ENCODE measurements around the gene KLK7. TPM values are rescaled to one million over a fixed set of nuclear protein-coding genes. Genes with fewer than 3 reads are reported as not detected.
"Not testable (repeated sequence)": the region's sequence is repeated elsewhere in the genome, so short reads cannot be mapped to it uniquely, and the experiment has no call there.

KLK7 gene
- total RNA-seq, 1 donor from 2014 or later: not detected

GRCh38 chr19:50978772-50979390 is 4.8 kb downstream of the KLK7 start:
- DNase-seq (ENCODE audit: low spot score): no peak

GRCh38 chr19:50977626-50978025 is 6.1 kb downstream of the KLK7 start:
- DNase-seq (ENCODE audit: low spot score): no peak

DNA sequence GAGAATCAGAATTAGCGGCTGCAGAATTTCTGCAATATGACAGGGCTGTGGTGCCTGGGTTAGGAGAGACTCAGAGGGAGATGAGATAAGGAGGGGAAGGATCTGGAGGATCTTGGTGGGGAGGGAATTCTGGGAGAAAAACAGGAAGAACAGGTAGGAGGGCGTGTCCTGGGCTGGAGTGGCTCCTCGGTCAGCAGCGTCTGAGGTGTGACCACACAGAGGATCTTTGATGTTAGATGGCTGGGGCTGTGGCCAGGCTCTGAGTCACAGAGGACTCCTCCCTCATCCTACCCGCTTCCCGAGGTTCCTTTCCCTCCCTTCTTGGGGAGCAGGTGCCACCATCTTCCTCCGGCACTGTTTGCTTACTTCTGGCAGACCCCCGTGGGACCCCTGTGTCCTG is 8.0 kb downstream of the KLK7 start:
- DNase-seq (ENCODE audit: low spot score): no peak

DNA sequence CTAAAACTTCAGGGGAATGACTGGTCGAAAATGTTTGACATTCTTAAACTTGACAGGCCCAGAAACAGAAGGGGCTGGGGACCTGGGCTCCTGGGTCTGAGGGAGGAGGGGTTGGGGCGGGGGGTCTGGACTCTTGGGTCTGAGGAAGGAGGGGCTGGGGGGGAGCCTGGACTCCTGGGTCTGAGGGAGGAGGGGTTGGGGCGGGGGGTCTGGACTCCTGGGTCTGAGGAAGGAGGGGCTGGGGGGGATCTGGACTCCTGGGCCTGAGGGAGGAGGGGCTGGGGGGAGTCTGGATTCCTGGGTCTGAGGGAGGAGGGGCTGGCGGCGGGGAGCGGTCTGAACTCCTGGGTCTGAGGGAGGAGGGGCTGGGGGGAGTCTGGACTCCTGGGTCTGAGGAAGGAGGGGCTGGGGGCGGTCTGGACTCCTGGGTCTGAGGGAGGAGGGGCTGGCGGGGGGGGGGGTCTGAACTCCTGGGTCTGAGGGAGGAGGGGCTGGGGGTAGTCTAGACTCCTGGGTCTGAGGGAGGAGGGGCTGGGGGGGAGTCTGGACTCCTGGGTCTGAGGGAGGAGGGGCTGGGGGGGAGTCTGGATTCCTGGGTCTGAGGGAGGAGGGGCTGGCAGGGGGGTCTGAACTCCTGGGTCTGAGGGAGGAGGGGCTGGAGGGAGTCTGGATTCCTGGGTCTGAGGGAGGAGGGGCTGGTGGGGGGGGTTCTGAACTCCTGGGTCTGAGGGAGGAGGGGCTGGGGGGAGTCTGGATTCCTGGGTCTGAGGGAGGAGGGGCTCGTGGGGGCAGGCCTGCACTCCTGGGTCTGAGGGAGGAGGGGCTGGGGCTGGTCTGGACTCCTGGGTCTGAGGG is 8.8 kb downstream of the KLK7 start:
- no peak for DNase-seq (ENCODE audit: low spot score)

DNA sequence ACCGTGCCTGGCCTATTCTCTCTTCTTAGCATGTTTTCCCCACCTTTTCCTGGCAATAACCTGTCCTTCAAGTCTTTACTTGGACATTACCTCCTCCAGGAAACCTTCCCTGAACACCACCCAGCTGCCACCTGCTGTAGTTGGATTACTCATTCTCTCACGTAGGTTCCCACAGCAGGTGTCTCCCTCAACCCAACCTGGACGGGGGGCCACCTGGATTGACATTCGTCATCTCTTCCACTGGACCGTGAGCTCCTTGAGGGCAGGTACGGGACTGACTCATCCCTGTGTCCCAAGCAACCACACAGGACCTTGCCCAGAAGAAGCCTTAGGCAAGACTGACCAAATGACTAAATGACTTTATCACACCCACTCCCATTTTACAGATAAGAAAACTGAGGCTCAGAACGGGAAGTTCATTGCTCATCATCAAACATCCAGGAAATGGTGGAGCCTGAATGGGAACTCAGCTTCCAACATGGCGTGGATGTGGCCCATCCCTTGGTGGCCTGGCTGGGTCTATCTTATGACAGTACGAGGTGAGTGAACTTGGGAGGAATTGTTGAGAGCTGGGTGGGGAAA is 10.8 kb downstream of the KLK7 start:
- no peak for DNase-seq (ENCODE audit: low spot score)

GRCh38 chr19:50969810-50970209 is 13.9 kb downstream of the KLK7 start:
- DNase-seq (ENCODE audit: low spot score): not testable (repeated sequence)

- no peak for DNase-seq (ENCODE audit: low spot score)
Measured at GRCh38 chr19:50969413-50969760, 14.3 kb downstream of the KLK7 start, which contains the start of gene KLK6. Gene KLK6, minus strand, starts transcription at chr19:50969591. Its CDS starts 1,487 bp downstream, at chr19:50968104.

DNA sequence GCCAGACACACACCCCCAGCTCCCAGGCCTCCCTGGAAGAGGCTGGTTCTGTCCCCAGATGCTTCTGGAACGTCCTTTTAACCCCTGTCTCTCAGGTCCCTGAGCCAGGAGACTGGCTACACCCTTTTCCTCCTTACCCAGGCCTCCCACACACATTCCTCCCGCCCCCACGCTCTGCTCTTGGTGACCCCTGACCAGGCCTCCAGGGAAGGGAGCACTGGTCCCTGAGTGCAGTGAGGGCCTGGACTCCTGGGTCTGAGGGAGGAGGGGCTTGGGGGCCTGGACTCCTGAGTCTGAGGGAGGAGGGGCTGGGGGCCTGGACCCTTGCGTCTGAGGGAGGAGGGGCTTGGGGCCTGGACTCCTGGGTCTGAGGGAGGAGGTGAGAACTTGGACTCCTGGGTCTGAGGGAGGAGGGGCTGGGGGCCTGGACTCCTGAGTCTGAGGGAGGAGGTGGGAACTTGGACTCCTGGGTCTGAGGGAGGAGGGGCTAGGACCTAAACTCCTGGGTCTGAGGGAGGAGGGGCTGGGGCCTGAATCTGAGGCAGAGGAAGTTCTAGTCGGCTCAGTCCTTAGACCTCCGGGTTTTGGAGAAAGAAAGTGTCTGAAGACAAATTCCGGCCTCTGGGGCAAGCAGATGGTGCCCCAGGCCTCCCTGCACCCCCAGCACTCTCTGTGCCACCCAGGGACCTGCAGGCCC is 14.9 kb downstream of the KLK7 start:
- no peak for DNase-seq (ENCODE audit: low spot score)

DNA sequence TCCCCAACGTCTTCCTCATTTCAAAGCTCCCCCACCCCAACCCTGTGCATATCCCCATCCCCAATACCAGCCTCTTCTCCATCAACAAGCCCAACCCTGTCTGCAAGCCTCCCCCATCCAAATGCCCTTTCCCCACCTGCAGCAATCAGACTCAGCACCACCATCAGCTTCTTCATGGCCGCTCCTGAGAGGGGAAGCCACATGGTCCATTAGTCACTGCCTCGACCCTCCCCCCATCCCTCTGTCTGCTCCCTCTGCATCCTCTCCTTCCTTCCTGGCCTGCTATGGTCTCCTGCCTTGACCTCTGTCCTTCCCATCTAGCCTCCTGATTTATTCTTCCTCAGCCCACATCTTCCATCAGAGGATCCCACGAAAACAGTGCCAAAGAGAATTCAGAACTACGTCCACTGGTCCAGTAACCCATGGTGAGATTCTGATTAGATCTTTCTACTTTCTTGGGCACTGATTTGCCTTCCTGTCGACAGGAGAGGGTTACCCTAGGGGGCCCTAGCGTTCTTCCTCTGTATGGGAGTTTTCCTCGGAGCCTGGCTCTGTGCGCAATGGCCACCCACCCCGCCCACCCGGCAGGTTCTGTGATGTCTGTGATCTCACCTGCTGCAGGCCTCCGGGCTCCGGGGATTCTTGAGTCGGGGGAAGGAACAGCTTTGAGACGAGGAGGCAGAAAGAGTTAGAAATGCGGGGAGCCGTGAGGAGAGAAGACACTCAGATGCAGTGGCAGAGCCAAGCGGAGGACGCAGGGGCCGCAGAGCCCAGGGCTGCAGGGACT is 15.6 kb downstream of the KLK7 start:
- DNase-seq (ENCODE audit: low spot score): no peak

DNA sequence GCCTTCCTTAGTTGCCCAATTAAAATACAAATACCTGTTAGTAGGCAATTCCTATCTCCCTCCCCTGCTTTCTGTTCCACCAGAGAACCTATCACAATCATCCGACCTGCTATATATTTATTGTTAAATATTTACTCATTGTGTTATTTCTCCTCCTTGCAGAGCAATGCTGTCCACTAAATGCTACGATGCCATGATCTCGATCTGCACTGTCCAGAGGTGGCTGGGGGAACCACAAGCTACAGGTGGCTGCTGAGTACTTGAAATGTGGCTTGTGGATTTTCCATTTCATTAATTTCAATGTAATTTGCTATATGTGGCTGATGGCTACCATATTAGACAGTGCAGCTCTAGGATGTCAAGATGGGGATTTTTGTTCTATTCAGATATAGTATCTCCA is 19.5 kb downstream of the KLK7 start:
- no peak for DNase-seq (ENCODE audit: low spot score)

DNA sequence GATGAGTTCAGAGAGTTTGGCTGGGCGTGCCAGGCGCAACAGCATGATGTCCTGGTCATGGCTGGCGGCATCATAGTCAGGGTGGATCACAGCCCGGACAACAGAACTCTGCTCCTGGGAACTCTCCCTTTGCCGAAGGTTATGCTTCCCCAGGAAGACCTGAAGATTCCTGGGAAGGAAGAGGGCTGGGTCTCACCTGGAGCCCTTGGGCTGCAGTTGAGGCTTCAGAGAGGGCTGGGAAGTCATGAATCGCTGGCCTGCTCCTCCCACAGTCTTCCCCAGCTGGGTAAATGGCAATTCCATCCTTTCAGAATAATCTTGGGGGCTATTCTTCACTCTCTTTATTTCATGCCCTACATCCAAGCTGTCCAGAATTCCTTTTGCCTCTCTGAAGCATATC is 20.3 kb downstream of the KLK7 start:
- no peak for DNase-seq (ENCODE audit: low spot score)

- no peak for DNase-seq (ENCODE audit: low spot score)
Measured at GRCh38 chr19:50962245-50962644, 21.5 kb downstream of the KLK7 start.

DNA sequence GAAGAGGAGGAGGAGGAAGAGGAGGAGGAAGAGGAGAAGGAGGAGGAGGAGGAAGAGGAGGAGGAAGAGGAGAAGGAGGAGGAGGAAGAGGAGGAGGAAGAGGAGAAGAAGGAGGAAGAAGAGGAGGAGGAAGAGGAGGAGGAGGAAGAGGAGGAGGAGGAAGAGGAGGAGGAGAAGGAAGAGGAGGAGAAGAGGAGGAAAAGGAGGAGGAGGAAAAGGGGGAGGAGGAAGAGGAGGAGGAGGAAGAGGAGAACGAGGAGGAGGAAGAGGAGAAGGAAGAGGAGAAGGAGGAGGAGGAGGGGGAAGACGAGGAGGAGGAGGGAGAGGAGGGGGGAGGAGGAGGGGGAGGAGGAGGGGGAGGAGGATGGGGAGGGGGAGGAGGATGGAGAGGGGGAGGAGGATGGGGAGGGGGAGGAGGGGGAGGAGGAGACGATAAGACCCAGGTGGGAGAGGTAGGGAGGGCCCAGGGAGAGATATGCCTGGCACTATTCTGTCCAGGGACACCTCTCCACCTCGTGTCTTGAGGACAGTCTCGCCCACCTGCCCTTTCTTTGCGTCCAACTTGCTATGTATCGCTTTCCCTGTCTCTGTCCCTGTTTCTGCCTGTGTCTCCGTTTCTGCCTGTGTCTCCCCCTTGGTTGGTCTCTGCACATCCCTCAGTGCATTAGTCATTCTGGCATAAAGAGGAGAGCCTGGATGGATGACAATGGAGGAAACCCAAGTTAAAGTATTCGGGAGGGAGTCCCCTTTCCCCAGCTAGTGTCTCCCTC is 23.8 kb downstream of the KLK7 start:
- DNase-seq (ENCODE audit: low spot score): no peak

GRCh38 chr19:50957587-50957986 is 26.1 kb downstream of the KLK7 start:
- no peak for DNase-seq (ENCODE audit: low spot score)

GRCh38 chr19:50952910-50953309 is 30.8 kb downstream of the KLK7 start, which contains the start of gene KLK5:
Gene KLK5, minus strand, starts transcription at chr19:50953038. Its CDS starts 381 bp downstream, at chr19:50952657.
- DNase-seq (ENCODE audit: low spot score): no peak

GRCh38 chr19:50949861-50950260 is 33.9 kb downstream of the KLK7 start:
- DNase-seq (ENCODE audit: low spot score): no peak

- no peak for DNase-seq (ENCODE audit: low spot score)
Measured at GRCh38 chr19:50947123-50947522, 36.6 kb downstream of the KLK7 start.

GRCh38 chr19:50944795-50945194 is 38.9 kb downstream of the KLK7 start:
- no peak for DNase-seq (ENCODE audit: low spot score)

DNA sequence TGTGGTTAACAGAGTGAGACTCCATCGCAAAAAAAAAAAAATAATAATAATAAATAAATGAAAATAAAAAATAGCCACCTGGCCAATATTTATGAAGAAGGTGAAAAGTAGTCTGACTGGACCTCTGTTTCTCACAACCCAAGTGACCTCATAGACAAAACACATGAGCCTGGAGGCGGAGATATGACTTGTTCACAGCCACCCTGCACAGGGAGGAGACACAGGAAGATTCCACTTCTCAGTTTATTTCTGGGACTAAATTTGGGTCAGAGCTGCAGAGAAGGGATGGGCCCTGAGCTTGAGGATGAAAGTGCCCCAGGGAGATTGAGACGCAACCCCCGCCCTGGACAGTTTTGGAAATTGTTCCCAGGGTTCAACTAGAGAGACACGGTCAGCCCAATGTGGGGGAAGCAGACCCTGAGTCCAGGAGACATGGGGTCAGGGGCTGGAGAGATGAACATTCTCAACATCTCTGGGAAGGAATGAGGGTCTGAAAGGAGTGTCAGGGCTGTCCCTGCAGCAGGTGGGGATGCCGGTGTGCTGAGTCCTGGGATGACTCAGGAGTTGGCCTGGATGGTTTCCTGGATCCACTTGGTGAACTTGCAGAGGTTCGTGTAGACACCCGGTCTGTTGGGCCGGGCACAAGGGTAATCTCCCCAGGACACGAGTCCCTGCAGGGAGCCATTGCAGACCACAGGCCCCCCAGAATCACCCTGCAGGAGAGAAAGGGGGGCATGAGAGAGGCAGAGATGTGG is 40.5 kb downstream of the KLK7 start:
- DNase-seq (ENCODE audit: low spot score): no peak

DNA sequence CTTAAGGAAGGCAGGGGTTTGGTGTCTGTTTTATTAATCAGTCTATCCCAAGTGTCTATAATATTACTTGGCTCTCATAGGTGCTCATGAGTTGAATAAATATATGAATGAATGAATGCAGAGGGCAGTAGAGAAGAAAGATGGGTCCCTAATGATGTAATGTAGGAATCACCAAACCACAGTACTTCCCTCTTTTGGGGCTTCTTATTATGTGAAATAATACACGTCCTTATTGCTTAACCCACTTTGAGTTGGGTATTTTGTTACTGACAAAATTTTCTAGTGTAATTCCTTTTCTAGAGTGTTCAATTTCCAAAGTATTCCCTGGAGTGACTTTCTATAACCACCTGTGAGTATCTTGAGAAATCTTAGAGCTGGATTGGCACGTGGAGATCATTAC is 44.1 kb downstream of the KLK7 start:
- DNase-seq (ENCODE audit: low spot score): no peak

All from ureter (tissue), 1 donor.